Kidney (tissue), 14 donors: ENCODE results near the gene NCOA3. TPM values are rescaled to one million over a fixed set of nuclear protein-coding genes. Genes with fewer than 3 reads are reported as not detected.

Experiments
- DNase-seq, 5 donors: peaks; one replicate each; pipeline ENCODE4 v3.0.0-alpha.2; 2013 to 2020
- FAIRE-seq: peaks from 2 replicates; lab custom pipeline; 2012; peaks lifted over from hg19 to GRCh38; lab: Jason Lieb, UNC
- H3K27ac ChIP-seq, 2 donors: one replicate each; pipeline ENCODE4 v1.7.0; 2013; ENCODE audit warnings: low read depth in 2 of 2, low read length in 2 of 2, inconsistent platforms in 1 of 2
- H3K27me3 ChIP-seq: one replicate; pipeline ENCODE4 v1.7.1; 2013; ENCODE audit warnings: low read length, inconsistent platforms; ENCODE audit not compliant: control insufficient read depth, insufficient read depth
- H3K36me3 ChIP-seq, 3 donors: one replicate each; pipeline versions ENCODE4 v1.7.0 to v1.7.1; 2013; ENCODE audit warnings: low read length in 3 of 3, control low read depth in 1 of 3, inconsistent platforms in 1 of 3; ENCODE audit not compliant: insufficient read depth in 3 of 3, control insufficient read depth in 2 of 3
- H3K4me1 ChIP-seq, 3 donors: one replicate each; pipeline versions ENCODE4 v1.7.0 to v1.7.1; 2013; ENCODE audit warnings: low read length in 3 of 3, inconsistent platforms in 1 of 3, low read depth in 1 of 3; ENCODE audit not compliant: control insufficient read depth in 2 of 3, insufficient read depth in 2 of 3
- H3K4me3 ChIP-seq, 3 donors: one replicate each; pipeline versions ENCODE4 v1.7.0 to v1.8.1; 2013; ENCODE audit warnings: low read length in 3 of 3, control low read depth in 1 of 3, inconsistent platforms in 1 of 3
- H3K9ac ChIP-seq, 3 donors: one replicate each; pipeline versions ENCODE4 v1.7.0 to v1.7.1; 2013; ENCODE audit warnings: low read length in 3 of 3, control low read depth in 1 of 3, inconsistent platforms in 1 of 3
- H3K9me3 ChIP-seq, 3 donors: one replicate each; pipeline versions ENCODE4 v1.7.0 to v1.7.1; 2013; ENCODE audit warnings: low read length in 3 of 3, control low read depth in 1 of 3, inconsistent platforms in 1 of 3; ENCODE audit not compliant: control insufficient read depth in 2 of 3, insufficient read depth in 1 of 3
- CTCF ChIP-seq: IDR thresholded peaks from 3 replicates; pipeline ENCODE4 v1.5.1; 2012; ENCODE audit warnings: mild to moderate bottlenecking, moderate library complexity, borderline replicate concordance; ENCODE audit not compliant: insufficient read depth; ENCODE audit errors: extremely low read depth
- intact Hi-C: fragments of 100-400 bp; cut with DNase I; formaldehyde crosslinking; loops from one replicate; pipeline ENCODE4 v1.11.1; 2022
- polyA plus RNA-seq: library from polyadenylated mRNA; stranded (reverse); fragments of 350-450 nt; fragmentation: Illumina TruSeq; extraction: RNeasy Lipid Tissue Mini Kit (QIAGEN cat#74804); gene quantifications from one replicate; pipeline ENCODE4 v1.2.3, GENCODE V29; 2014; ENCODE audit warnings: low read depth, low replicate concordance; ENCODE audit not compliant: insufficient read depth
- total RNA-seq: library from RNA; stranded (reverse); fragmentation: NEBNext Ultra II Directional; extraction: Animal tissue kit (Norgen Biotek cat#: 25700); gene quantifications from one replicate; pipeline ENCODE4 v1.2.1, GENCODE V29; 2021
- donor health status: control.
- donor health status: control.
- donor health status: control.
- donor health status: control.
- donor health status: control.
- donor health status: DM: yes; HTN: yes; CAD: no.
- donor health status: Normal renal cell carcinoma (clear cell type).

The NCOA3 gene
- total and polyA plus RNA-seq, 2 donors from 2014 or later, result 4.9 to 38.8 TPM

- DNase-seq (peak in 1 of 5 donors; percentile 86), FAIRE-seq (no peak)
- Histone ChIP-seq H3K27me3 (no peaks in the 10 kb centered on the region), H3K4me1 (peaks cover 3 to 9% (median 8%) of the 10 kb centered on the region in 3 donors), H3K9me3 (no peaks in the 10 kb centered on the region), H3K27ac (no peak overlapping the region), H3K36me3 (no peaks in the 10 kb centered on the region), H3K9ac (no peak overlapping the region), H3K4me3 (no peak overlapping the region)
- intact Hi-C loops, result no loop called here
- TF ChIP-seq CTCF, result no peak
These were observed 57.5 kb downstream of the NCOA3 start for GRCh38 chr20:47559141-47559540.

GRCh38 chr20:47561180-47561579 is 59.5 kb downstream of the NCOA3 start:
- DNase-seq, result peak in 1 of 5 donors; percentile 37
- Histone ChIP-seq H3K4me1 (peaks cover 7 to 16% (median 8%) of the 10 kb centered on the region in 3 donors), H3K27ac (no peak overlapping the region)

GRCh38 chr20:47561603-47562583 is 60.2 kb downstream of the NCOA3 start:
- no peaks in the 10 kb centered on the region for H3K27me3 ChIP-seq
- H3K9ac ChIP-seq, result no peak overlapping the region
- H3K4me1 ChIP-seq, result peaks cover 7 to 16% (median 8%) of the 10 kb centered on the region in 3 donors
- H3K9me3 ChIP-seq, result no peaks in the 10 kb centered on the region
- FAIRE-seq (no peak), DNase-seq (no peak)
- TF ChIP-seq CTCF, result no peak
- intact Hi-C loops, result no loop called here
- no peak overlapping the region for H3K4me3 ChIP-seq
- H3K36me3 ChIP-seq, result no peaks in the 10 kb centered on the region
- no peak overlapping the region for H3K27ac ChIP-seq

More at GRCh38 chr20:47561180-47561579, 59.5 kb downstream of the NCOA3 start:
- TF ChIP-seq CTCF, result no peak
- no peak for FAIRE-seq
- no peaks in the 10 kb centered on the region for H3K27me3 ChIP-seq
- H3K36me3 ChIP-seq, result no peaks in the 10 kb centered on the region
- H3K9ac ChIP-seq, result no peak overlapping the region
- no peak overlapping the region for H3K4me3 ChIP-seq
- no peaks in the 10 kb centered on the region for H3K9me3 ChIP-seq
- intact Hi-C loops, result no loop called here
